DOHH2 (cell line): ENCODE measurements around the gene MAT1A.

Experiments
- H3F3A ChIP-seq: fragments of 200-600 bp; sonication (generic), shearing (Covaris generic); 2 replicates; pipeline ENCODE4 v1.6.0; 2016; ENCODE audit warnings: antibody characterized with exemption, mild to moderate bottlenecking; ENCODE audit not compliant: control insufficient read depth, insufficient read depth
- H3K27ac ChIP-seq: fragments of 200-600 bp; sonication (generic); 2 replicates; pipeline ENCODE4 v1.5.1; 2014; ENCODE audit warnings: low read depth, mild to moderate bottlenecking, low read length, moderate library complexity
- H3K27me3 ChIP-seq: fragments of 200-600 bp; sonication (generic); 2 replicates; pipeline ENCODE4 v1.6.1; 2014; ENCODE audit warnings: mild to moderate bottlenecking, low read length, mixed read lengths; ENCODE audit not compliant: control insufficient read depth
- H3K36me3 ChIP-seq: fragments of 200-600 bp; sonication (generic); 2 replicates; pipeline ENCODE4 v1.6.1; 2014; ENCODE audit warnings: mild to moderate bottlenecking, low read length, moderate library complexity, mixed read lengths; ENCODE audit not compliant: control insufficient read depth
- H3K4me1 ChIP-seq: fragments of 200-600 bp; sonication (generic); 2 replicates; pipeline ENCODE4 v1.6.1; 2014; ENCODE audit warnings: mild to moderate bottlenecking, low read length, mixed read lengths; ENCODE audit not compliant: control insufficient read depth
- H3K4me2 ChIP-seq: fragments of 200-600 bp; sonication (generic); 2 replicates; pipeline ENCODE4 v1.6.0; 2014; ENCODE audit warnings: mild to moderate bottlenecking, low read length, moderate library complexity
- H3K4me3 ChIP-seq: fragments of 200-600 bp; sonication (generic); 2 replicates; pipeline ENCODE4 v1.5.1; 2014; ENCODE audit warnings: mild to moderate bottlenecking, low read length, mixed read lengths
- H3K79me2 ChIP-seq: fragments of 200-600 bp; sonication (generic); 2 replicates; pipeline ENCODE4 v1.6.1; 2014; ENCODE audit warnings: mild to moderate bottlenecking, low read length, mixed read lengths; ENCODE audit not compliant: control insufficient read depth
- H3K9me2 ChIP-seq: fragments of 200-600 bp; sonication (generic); replicated peaks from 2 replicates; pipeline ENCODE4 v1.6.1; 2014; ENCODE audit warnings: mild to moderate bottlenecking, low read length, mixed read lengths; ENCODE audit not compliant: control insufficient read depth
- H3K9me3 ChIP-seq: fragments of 200-600 bp; sonication (generic); 2 replicates; pipeline ENCODE4 v1.6.1; 2014; ENCODE audit warnings: antibody characterized with exemption, low read length, mixed read lengths; ENCODE audit not compliant: control insufficient read depth, insufficient read depth
- H4K20me1 ChIP-seq: fragments of 200-600 bp; sonication (generic); 2 replicates; pipeline ENCODE4 v1.6.0; 2014; ENCODE audit warnings: low read depth, mild to moderate bottlenecking, antibody characterized with exemption, low read length, moderate library complexity; ENCODE audit not compliant: control insufficient read depth, insufficient read depth
- CTCF ChIP-seq: fragments of 200-600 bp; sonication (generic); IDR thresholded peaks from one replicate; pipeline ENCODE4 v1.5.1; 2014; ENCODE audit warnings: antibody characterized with exemption, mild to moderate bottlenecking, low read depth, low read length; ENCODE audit not compliant: poor library complexity, severe bottlenecking
- EZH2phosphoT487 ChIP-seq: fragments of 200-600 bp; sonication (generic); IDR thresholded peaks from 2 replicates; pipeline ENCODE4 v1.6.1; 2017; ENCODE audit warnings: borderline replicate concordance, mild to moderate bottlenecking, antibody characterized with exemption, low read length, moderate library complexity, mixed read lengths

MAT1A gene

GRCh38 chr10:80321183-80321582 lies 31.7 kb upstream of the MAT1A start:
- H3K79me2 ChIP-seq, result no peaks in the 10 kb centered on the region
- TF ChIP-seq EZH2phosphoT487 (no peak), CTCF (no peak)
- H3K36me3 ChIP-seq, result no peaks in the 10 kb centered on the region
- H4K20me1 ChIP-seq, result no peaks in the 10 kb centered on the region
- H3K4me1 ChIP-seq, result no peaks in the 10 kb centered on the region
- no peaks in the 10 kb centered on the region for H3K9me3 ChIP-seq
- no peak overlapping the region for H3K4me3 ChIP-seq
- H3K9me2 ChIP-seq, result no peaks in the 10 kb centered on the region
- no peak overlapping the region for H3K27ac ChIP-seq
- no peak overlapping the region for H3K4me2 ChIP-seq
- no peaks in the 10 kb centered on the region for H3F3A ChIP-seq
- peaks cover 12% of the 10 kb centered on the region for H3K27me3 ChIP-seq

- Histone ChIP-seq H3K27me3 (peaks cover 12% of the 10 kb centered on the region), H3K36me3 (no peaks in the 10 kb centered on the region), H3K4me3 (no peak overlapping the region), H3K4me1 (no peaks in the 10 kb centered on the region), H3K9me3 (no peaks in the 10 kb centered on the region), H3F3A (no peaks in the 10 kb centered on the region), H3K9me2 (no peaks in the 10 kb centered on the region), H4K20me1 (no peaks in the 10 kb centered on the region), H3K27ac (no peak overlapping the region), H3K4me2 (no peak overlapping the region), H3K79me2 (no peaks in the 10 kb centered on the region)
- TF ChIP-seq EZH2phosphoT487 (no peak), CTCF (no peak)
Observed at GRCh38 chr10:80320377-80320776, 30.9 kb upstream of the MAT1A start.

GRCh38 chr10:80319725-80320290 lies 30.4 kb upstream of the MAT1A start:
- H3K4me1 ChIP-seq, result no peaks in the 10 kb centered on the region
- H3K9me2 ChIP-seq, result no peaks in the 10 kb centered on the region
- no peak overlapping the region for H3K27ac ChIP-seq
- no peak overlapping the region for H3K4me3 ChIP-seq
- H3K27me3 ChIP-seq, result peaks cover 9% of the 10 kb centered on the region
- H3K4me2 ChIP-seq, result no peak overlapping the region
- TF ChIP-seq EZH2phosphoT487 (no peak), CTCF (no peak)
- no peaks in the 10 kb centered on the region for H4K20me1 ChIP-seq
- no peaks in the 10 kb centered on the region for H3K36me3 ChIP-seq
- H3F3A ChIP-seq, result no peaks in the 10 kb centered on the region
- H3K79me2 ChIP-seq, result no peaks in the 10 kb centered on the region
- no peaks in the 10 kb centered on the region for H3K9me3 ChIP-seq
